OCI-LY3 (cell line): ENCODE results near the gene TRIM38.

ENCODE experiments used
- H2AFZ ChIP-seq: fragments of 200-600, 300-600 bp; shearing (Covaris generic); 2 replicates; pipeline ENCODE4 v1.6.0; 2014; ENCODE audit warnings: antibody characterized with exemption, low read depth, low read length
- H3K27ac ChIP-seq: fragments of 200-600, 300-600 bp; sonication (generic); 2 replicates; pipeline ENCODE4 v1.5.1; 2014; ENCODE audit warnings: mild to moderate bottlenecking, low read length, moderate library complexity, mixed read lengths
- H3K27me3 ChIP-seq: fragments of 200-600, 300-600 bp; sonication (generic); 2 replicates; pipeline ENCODE4 v1.6.1; 2014; ENCODE audit warnings: low read depth, low read length, mixed read lengths
- H3K36me3 ChIP-seq: fragments of 200-600, 300-600 bp; sonication (generic); replicated peaks from 2 replicates; pipeline ENCODE3; 2014; ENCODE audit warnings: low read depth, low read length, mixed read lengths
- H3K4me1 ChIP-seq: fragments of 300-600, 200-600 bp; sonication (generic); 2 replicates; pipeline ENCODE4 v1.6.1; 2014; ENCODE audit warnings: low read length, mixed read lengths
- H3K4me2 ChIP-seq: fragments of 200-600, 300-600 bp; sonication (generic); 2 replicates; pipeline ENCODE4 v1.6.1; 2014; ENCODE audit warnings: low read length, mixed read lengths
- H3K4me3 ChIP-seq: fragments of 300-600, 200-600 bp; sonication (generic); 2 replicates; pipeline ENCODE4 v1.5.1; 2014; ENCODE audit warnings: antibody characterized with exemption, mild to moderate bottlenecking, low read length, moderate library complexity
- H3K79me2 ChIP-seq: fragments of 300-600, 200-600 bp; shearing (Covaris generic); 2 replicates; pipeline ENCODE4 v1.6.1; 2014; ENCODE audit warnings: mild to moderate bottlenecking, low read length, mixed read lengths
- H3K9ac ChIP-seq: fragments of 300-600, 200-600 bp; shearing (Covaris generic); 2 replicates; pipeline ENCODE4 v1.6.0; 2014; ENCODE audit warnings: mild to moderate bottlenecking, low read length, moderate library complexity
- H3K9me3 ChIP-seq: fragments of 200-600, 300-600 bp; shearing (Covaris generic); 2 replicates; pipeline ENCODE4 v1.6.1; 2014; ENCODE audit warnings: low read length, mixed read lengths; ENCODE audit not compliant: insufficient read depth
- H4K20me1 ChIP-seq: fragments of 200-600, 300-600 bp; sonication (generic); 2 replicates; pipeline ENCODE4 v1.6.1; 2016; ENCODE audit warnings: low read length, mixed read lengths; ENCODE audit not compliant: insufficient read depth
- EZH2phosphoT487 ChIP-seq: fragments of 200-600 bp; shearing (Covaris generic); IDR thresholded peaks from 2 replicates; pipeline ENCODE4 v1.6.1; 2018; ENCODE audit warnings: antibody characterized with exemption, mixed run types, low read depth
- TF ChIP-seq, protein P1 (sequence below): fragments of 200-600, 300-600 bp; sonication (generic); IDR thresholded peaks from 2 replicates; pipeline ENCODE4 v1.5.1; 2014; ENCODE audit warnings: antibody characterized with exemption, low read length, low read depth

TRIM38 gene

DNA sequence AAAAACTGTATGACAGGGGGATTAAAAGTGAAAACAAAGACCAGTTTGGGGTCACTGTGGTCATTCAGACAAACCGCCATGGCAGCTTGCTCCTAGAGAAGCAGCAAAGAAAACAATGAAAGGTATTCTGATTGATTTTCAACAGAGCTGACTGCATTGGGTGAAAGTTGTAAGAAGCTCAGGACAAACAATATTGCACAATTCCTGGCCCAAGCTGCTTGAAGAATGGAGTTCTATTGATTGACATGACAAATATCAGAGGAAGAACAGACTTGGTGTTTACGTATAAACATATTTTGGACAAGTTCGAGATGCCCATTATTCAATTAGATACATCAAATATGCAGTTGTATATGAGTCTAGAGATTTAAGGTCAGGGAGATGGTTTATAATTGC lies 62.0 kb downstream of the TRIM38 start:
- no peak overlapping the region for H3K9ac ChIP-seq
- no peak for TF ChIP-seq EZH2phosphoT487
- TF ChIP-seq, protein P1, sequence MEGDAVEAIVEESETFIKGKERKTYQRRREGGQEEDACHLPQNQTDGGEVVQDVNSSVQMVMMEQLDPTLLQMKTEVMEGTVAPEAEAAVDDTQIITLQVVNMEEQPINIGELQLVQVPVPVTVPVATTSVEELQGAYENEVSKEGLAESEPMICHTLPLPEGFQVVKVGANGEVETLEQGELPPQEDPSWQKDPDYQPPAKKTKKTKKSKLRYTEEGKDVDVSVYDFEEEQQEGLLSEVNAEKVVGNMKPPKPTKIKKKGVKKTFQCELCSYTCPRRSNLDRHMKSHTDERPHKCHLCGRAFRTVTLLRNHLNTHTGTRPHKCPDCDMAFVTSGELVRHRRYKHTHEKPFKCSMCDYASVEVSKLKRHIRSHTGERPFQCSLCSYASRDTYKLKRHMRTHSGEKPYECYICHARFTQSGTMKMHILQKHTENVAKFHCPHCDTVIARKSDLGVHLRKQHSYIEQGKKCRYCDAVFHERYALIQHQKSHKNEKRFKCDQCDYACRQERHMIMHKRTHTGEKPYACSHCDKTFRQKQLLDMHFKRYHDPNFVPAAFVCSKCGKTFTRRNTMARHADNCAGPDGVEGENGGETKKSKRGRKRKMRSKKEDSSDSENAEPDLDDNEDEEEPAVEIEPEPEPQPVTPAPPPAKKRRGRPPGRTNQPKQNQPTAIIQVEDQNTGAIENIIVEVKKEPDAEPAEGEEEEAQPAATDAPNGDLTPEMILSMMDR: no peak
- no peak overlapping the region for H2AFZ ChIP-seq
- H3K4me1 ChIP-seq: peaks cover 27% of the 10 kb centered on the region
- no peak overlapping the region for H3K27ac ChIP-seq
- no peaks in the 10 kb centered on the region for H4K20me1 ChIP-seq
- H3K36me3 ChIP-seq: no peaks in the 10 kb centered on the region
- no peaks in the 10 kb centered on the region for H3K79me2 ChIP-seq
- H3K4me3 ChIP-seq: no peak overlapping the region
- no peaks in the 10 kb centered on the region for H3K27me3 ChIP-seq
- H3K9me3 ChIP-seq: peaks cover 15% of the 10 kb centered on the region; the same call in 1 of the 2 replicates
- no peak overlapping the region for H3K4me2 ChIP-seq

DNA sequence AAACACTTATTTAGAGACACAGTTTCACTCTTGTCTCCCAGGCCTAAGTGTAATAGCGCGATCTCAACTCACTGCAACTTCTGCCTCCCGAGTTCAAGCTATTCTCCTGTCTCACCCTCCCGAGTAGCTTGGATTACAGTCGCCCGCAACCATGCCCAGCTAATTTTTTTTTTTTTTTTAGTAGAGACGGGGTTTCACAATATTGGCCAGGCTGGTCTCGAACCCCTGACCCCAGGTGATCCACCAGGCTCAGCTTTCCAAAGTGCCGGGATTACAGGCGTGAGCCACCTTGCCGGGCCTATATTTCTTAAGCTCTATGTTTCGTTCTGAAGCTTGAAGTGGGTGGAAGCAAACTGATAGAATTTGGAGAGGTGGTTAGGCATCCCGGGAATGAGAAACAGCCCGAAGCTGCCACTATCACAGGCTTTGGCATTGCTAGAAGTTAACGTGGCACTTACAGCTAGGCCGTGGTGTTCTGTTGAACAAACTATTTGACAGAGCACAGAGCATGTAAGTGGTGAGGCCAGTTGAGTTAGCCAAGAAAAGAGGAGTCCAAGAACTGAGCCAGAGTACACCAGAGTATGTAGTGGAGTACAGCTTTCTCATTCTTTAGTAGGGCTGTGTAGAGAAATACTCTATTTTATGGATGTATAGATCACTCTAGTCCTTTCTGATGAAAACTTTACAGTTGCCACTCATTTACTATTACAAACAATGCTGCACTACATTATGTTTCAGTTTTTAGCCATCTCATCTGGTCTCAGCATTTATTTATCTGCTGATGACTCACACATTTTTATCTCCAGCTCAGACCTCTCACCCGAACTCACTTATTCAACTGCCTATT lies 62.7 kb downstream of the TRIM38 start:
- H3K27me3 ChIP-seq: no peaks in the 10 kb centered on the region
- no peaks in the 10 kb centered on the region for H3K36me3 ChIP-seq
- peak overlapping the region; percentile 77 for H3K4me2 ChIP-seq
- H3K27ac ChIP-seq: peak overlapping the region; percentile 95
- H3K9ac ChIP-seq: peak overlapping the region; percentile 78
- no peak overlapping the region for H2AFZ ChIP-seq
- H3K4me1 ChIP-seq: peaks cover 27% of the 10 kb centered on the region
- peaks cover 14% of the 10 kb centered on the region; the same call in 1 of the 2 replicates for H3K9me3 ChIP-seq
- H3K4me3 ChIP-seq: peak overlapping the region; percentile 78
- H4K20me1 ChIP-seq: no peaks in the 10 kb centered on the region
- H3K79me2 ChIP-seq: no peaks in the 10 kb centered on the region
- no peak for TF ChIP-seq EZH2phosphoT487
- TF ChIP-seq, protein P1: no peak

DNA sequence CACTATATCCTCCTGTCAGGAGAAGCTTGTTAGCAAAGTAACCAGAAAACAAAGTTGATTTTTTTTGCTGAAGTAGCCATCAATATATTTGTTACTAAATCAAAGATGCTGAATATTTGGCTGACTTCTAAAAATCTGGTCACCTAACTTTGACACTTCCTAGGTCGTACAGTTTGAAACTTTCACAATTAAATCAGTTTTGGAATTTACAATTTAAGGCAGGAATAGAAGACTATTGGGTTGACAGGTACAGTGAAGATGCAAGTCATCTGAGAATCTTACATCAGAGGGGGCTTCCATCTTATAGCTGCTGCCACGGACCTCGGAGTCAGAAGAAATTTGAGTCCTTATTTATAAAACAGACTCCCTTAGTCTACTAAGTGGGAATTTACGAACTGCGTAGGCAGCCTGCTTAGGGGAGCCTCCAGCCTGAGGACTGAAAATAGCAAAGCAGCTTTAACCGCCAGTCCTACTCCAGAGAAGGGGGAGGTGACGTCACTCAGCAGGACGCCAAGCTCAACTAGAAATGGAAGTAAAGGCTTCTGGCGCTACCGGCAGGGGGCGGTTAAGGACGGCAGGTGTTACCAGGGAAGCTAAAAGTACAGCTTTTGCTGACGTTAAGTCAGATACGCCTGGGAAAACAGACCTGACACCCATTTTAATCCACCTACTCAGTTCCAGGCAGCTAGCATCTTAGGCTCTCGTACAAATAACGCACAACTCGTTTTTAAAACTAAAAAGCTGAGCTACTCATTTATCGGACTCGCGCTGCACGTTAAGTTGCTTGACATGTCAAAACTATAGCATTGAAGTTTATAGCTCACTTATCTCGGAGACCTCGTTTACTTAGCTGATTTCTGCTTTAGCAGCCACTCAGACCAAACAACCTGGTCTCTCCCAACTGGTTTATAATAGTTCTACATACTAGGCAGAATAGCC lies 63.6 kb downstream of the TRIM38 start:
- H3K4me3 ChIP-seq: peak overlapping the region; percentile 78
- peak overlapping the region; percentile 19; the same call in 1 of the 2 replicates for H2AFZ ChIP-seq
- peak overlapping the region; percentile 78 for H3K9ac ChIP-seq
- H3K27me3 ChIP-seq: no peaks in the 10 kb centered on the region
- peaks cover 27% of the 10 kb centered on the region for H3K4me1 ChIP-seq
- no peak for TF ChIP-seq EZH2phosphoT487
- TF ChIP-seq, protein P1: peak; percentile 68
- H3K36me3 ChIP-seq: no peaks in the 10 kb centered on the region
- H3K79me2 ChIP-seq: no peaks in the 10 kb centered on the region
- H3K4me2 ChIP-seq: peak overlapping the region; percentile 77
- H3K9me3 ChIP-seq: peaks cover 14% of the 10 kb centered on the region; the same call in 1 of the 2 replicates
- peak overlapping the region; percentile 95 for H3K27ac ChIP-seq
- no peaks in the 10 kb centered on the region for H4K20me1 ChIP-seq
